HEK293 (cell line): ENCODE results near the gene FASTK.

Experiments used
- BCL11A ChIP-seq: fragments of 450-650 bp; formaldehyde crosslinking; IDR thresholded peaks from 2 replicates; pipeline ENCODE4 v1.5.1; 2016; ENCODE audit warnings: low read depth, missing biosample characterization, missing genetic modification characterization
- BCL6B ChIP-seq: fragments of 450-650 bp; formaldehyde crosslinking; IDR thresholded peaks from 2 replicates; pipeline ENCODE4 v1.5.1; 2017; ENCODE audit warnings: missing biosample characterization, missing genetic modification characterization
- ELK4 ChIP-seq: IDR thresholded peaks from 2 replicates; pipeline ENCODE4 v1.6.1; 2011; ENCODE audit warnings: mild to moderate bottlenecking, low read depth, low read length, borderline replicate concordance
- KLF10 ChIP-seq: fragments of 450-650 bp; IDR thresholded peaks from 2 replicates; pipeline ENCODE4 v1.5.1; 2018; ENCODE audit warnings: missing biosample characterization, mild to moderate bottlenecking, missing genetic modification characterization
- KLF16 ChIP-seq: fragments of 450-650 bp; formaldehyde crosslinking; IDR thresholded peaks from 2 replicates; pipeline ENCODE4 v1.5.1; 2017; ENCODE audit warnings: missing biosample characterization, missing genetic modification characterization
- KLF7 ChIP-seq: fragments of 450-650 bp; formaldehyde crosslinking; IDR thresholded peaks from 2 replicates; pipeline ENCODE4 v1.5.1; 2016; ENCODE audit warnings: missing biosample characterization, missing genetic modification characterization, borderline replicate concordance
- MEIS1 ChIP-seq: sonication (generic); formaldehyde crosslinking; IDR thresholded peaks from 2 replicates; pipeline ENCODE4 v1.8.1; 2022; ENCODE audit warnings: missing genetic modification reagents, mild to moderate bottlenecking, borderline replicate concordance
- MYNN ChIP-seq: fragments of 450-650 bp; formaldehyde crosslinking; IDR thresholded peaks from 2 replicates; pipeline ENCODE4 v1.5.1; 2016; ENCODE audit warnings: missing biosample characterization, missing genetic modification characterization, borderline replicate concordance
- SCRT1 ChIP-seq: fragments of 450-650 bp; formaldehyde crosslinking; IDR thresholded peaks from 2 replicates; pipeline ENCODE4 v1.5.1; 2016; ENCODE audit warnings: missing biosample characterization, missing genetic modification characterization, borderline replicate concordance
- TCF7L2 ChIP-seq: IDR thresholded peaks from 2 replicates; pipeline ENCODE4 v1.6.1; 2011; ENCODE audit warnings: low read depth, mild to moderate bottlenecking, inconsistent platforms, low read length, moderate library complexity, borderline replicate concordance
- TRIM28 ChIP-seq: IDR thresholded peaks from 2 replicates; pipeline ENCODE4 v1.6.1; 2011; ENCODE audit warnings: low read length, control low read depth, borderline replicate concordance
- ZBTB10 ChIP-seq: fragments of 450-650 bp; formaldehyde crosslinking; IDR thresholded peaks from 2 replicates; pipeline ENCODE4 v1.5.1; 2016; ENCODE audit warnings: missing biosample characterization, missing genetic modification characterization
- ZBTB48 ChIP-seq: fragments of 450-650 bp; formaldehyde crosslinking; IDR thresholded peaks from 2 replicates; pipeline ENCODE4 v1.5.1; 2016; ENCODE audit warnings: missing biosample characterization, missing genetic modification characterization
- ZNF202 ChIP-seq: fragments of 450-650 bp; formaldehyde crosslinking; IDR thresholded peaks from 2 replicates; pipeline ENCODE4 v1.5.1; 2016; ENCODE audit warnings: missing biosample characterization, missing genetic modification characterization, borderline replicate concordance
- ZNF280C ChIP-seq: fragments of 450-650 bp; formaldehyde crosslinking; IDR thresholded peaks from 2 replicates; pipeline ENCODE4 v1.5.1; 2016; ENCODE audit warnings: missing biosample characterization, missing genetic modification characterization
- ZNF341 ChIP-seq: fragments of 450-650 bp; formaldehyde crosslinking; IDR thresholded peaks from 2 replicates; pipeline ENCODE4; 2016; ENCODE audit warnings: low read depth, missing biosample characterization, missing genetic modification characterization
- ZNF37A ChIP-seq: fragments of 450-650 bp; IDR thresholded peaks from 2 replicates; pipeline ENCODE4 v1.5.1; 2018; ENCODE audit warnings: missing biosample characterization, missing genetic modification characterization
- ZNF404 ChIP-seq: fragments of 450-650 bp; formaldehyde crosslinking; IDR thresholded peaks from 2 replicates; pipeline ENCODE4 v1.5.1; 2017; ENCODE audit warnings: missing biosample characterization, missing genetic modification characterization
- ZNF548 ChIP-seq: fragments of 450-650 bp; formaldehyde crosslinking; IDR thresholded peaks from 2 replicates; pipeline ENCODE4 v1.5.1; 2016; ENCODE audit warnings: missing biosample characterization, missing genetic modification characterization
- ZNF621 ChIP-seq: fragments of 450-650 bp; formaldehyde crosslinking; IDR thresholded peaks from 2 replicates; pipeline ENCODE4 v1.5.1; 2017; ENCODE audit warnings: missing biosample characterization, missing genetic modification characterization
- ZNF785 ChIP-seq: fragments of 450-650 bp; formaldehyde crosslinking; IDR thresholded peaks from 2 replicates; pipeline ENCODE4 v1.5.1; 2016; ENCODE audit warnings: missing biosample characterization, missing genetic modification characterization
- ZNF792 ChIP-seq: fragments of 450-650 bp; formaldehyde crosslinking; IDR thresholded peaks from 2 replicates; pipeline ENCODE4 v1.5.1; 2016; ENCODE audit warnings: missing biosample characterization, missing genetic modification characterization
- ZSCAN23 ChIP-seq: fragments of 450-650 bp; formaldehyde crosslinking; IDR thresholded peaks from 2 replicates; pipeline ENCODE4 v1.5.1; 2016; ENCODE audit warnings: missing biosample characterization, missing genetic modification characterization
- TF ChIP-seq, protein P1 (sequence below): fragments of 450-650 bp; formaldehyde crosslinking; IDR thresholded peaks from 2 replicates; pipeline ENCODE4 v1.5.1; 2016; ENCODE audit warnings: missing biosample characterization, missing genetic modification characterization
- TF ChIP-seq, protein P2 (sequence below): fragments of 450-650 bp; formaldehyde crosslinking; conservative IDR thresholded peaks from 2 replicates; pipeline ENCODE4 v1.5.1; 2016; ENCODE audit warnings: low read depth, missing biosample characterization, missing genetic modification characterization

Gene FASTK

DNA sequence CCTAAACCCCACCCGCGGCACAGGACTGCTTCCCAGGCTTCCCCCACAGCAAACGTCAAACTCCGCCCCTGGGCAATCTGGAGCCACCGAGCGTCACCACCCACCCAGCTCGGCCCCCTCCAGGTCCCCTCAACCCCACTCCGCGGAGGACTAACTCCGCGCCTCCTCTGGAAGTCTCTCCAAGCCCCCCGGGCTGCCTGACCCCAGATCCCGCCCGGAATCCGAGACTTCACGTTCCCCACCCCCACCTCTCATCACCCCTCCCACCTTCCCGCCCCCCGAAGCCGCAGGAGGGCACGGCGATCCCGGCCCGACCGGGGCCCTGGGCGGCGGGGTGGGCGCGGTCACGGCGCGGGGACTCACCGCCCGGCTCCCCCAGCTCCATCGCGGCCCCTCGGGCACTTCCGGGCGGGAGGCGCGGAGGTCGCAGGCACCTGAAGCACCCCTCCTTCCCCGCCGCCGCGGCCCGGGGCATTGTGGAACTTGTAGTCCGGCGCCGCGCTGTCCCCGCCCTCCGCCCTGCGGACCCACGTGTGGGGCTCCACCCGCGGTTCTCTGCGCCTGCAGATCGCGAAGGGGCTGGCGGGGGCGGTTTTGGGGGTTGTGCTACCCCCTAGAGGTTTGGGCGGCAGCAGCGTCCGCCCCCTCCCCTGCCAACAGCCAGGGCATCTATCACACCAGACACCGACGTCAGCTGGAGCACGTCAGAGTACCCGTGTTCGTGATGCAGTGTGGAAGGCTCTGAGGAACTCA, 2.6 kb upstream of the FASTK start, which contains the start of gene TMUB1 (continued):
- no peak for TF ChIP-seq SCRT1 (tag by site-specific recombination)
- no peak for TF ChIP-seq MYNN (tag by site-specific recombination)
- TF ChIP-seq ZNF202 (tag by site-specific recombination): no peak
- TF ChIP-seq BCL6B (tag by site-specific recombination): no peak
- no peak for TF ChIP-seq ZSCAN23 (tag by site-specific recombination)
- TF ChIP-seq MEIS1 (CRISPR knock-in tag): no peak
- TF ChIP-seq ZBTB48 (tag by site-specific recombination): 0 out of 2 replicates have a peak, but pooled peaks have one; percentile 85
- no peak; the same call in 1 of the 2 replicates for TF ChIP-seq KLF7 (tag by site-specific recombination)
- peak; percentile 73 for TF ChIP-seq ZNF341 (tag by site-specific recombination)
- no peak for TF ChIP-seq ZNF621 (tag by site-specific recombination)
- TF ChIP-seq ELK4: no peak; the same call in 1 of the 2 replicates
- no peak for TF ChIP-seq TRIM28
- TF ChIP-seq ZNF792 (tag by site-specific recombination): no peak
- TF ChIP-seq, protein P1, sequence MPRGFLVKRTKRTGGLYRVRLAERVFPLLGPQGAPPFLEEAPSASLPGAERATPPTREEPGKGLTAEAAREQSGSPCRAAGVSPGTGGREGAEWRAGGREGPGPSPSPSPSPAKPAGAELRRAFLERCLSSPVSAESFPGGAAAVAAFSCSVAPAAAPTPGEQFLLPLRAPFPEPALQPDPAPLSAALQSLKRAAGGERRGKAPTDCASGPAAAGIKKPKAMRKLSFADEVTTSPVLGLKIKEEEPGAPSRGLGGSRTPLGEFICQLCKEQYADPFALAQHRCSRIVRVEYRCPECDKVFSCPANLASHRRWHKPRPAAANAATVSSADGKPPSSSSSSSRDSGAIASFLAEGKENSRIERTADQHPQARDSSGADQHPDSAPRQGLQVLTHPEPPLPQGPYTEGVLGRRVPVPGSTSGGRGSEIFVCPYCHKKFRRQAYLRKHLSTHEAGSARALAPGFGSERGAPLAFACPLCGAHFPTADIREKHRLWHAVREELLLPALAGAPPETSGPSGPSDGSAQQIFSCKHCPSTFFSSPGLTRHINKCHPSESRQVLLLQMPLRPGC (tag by site-specific recombination): no peak
- TF ChIP-seq ZNF404 (tag by site-specific recombination): no peak
- TF ChIP-seq ZBTB10 (tag by site-specific recombination): peak; percentile 53; the same call in 1 of the 2 replicates
- TF ChIP-seq ZNF37A (tag by site-specific recombination): no peak
- TF ChIP-seq TCF7L2: no peak
- TF ChIP-seq, protein P2, sequence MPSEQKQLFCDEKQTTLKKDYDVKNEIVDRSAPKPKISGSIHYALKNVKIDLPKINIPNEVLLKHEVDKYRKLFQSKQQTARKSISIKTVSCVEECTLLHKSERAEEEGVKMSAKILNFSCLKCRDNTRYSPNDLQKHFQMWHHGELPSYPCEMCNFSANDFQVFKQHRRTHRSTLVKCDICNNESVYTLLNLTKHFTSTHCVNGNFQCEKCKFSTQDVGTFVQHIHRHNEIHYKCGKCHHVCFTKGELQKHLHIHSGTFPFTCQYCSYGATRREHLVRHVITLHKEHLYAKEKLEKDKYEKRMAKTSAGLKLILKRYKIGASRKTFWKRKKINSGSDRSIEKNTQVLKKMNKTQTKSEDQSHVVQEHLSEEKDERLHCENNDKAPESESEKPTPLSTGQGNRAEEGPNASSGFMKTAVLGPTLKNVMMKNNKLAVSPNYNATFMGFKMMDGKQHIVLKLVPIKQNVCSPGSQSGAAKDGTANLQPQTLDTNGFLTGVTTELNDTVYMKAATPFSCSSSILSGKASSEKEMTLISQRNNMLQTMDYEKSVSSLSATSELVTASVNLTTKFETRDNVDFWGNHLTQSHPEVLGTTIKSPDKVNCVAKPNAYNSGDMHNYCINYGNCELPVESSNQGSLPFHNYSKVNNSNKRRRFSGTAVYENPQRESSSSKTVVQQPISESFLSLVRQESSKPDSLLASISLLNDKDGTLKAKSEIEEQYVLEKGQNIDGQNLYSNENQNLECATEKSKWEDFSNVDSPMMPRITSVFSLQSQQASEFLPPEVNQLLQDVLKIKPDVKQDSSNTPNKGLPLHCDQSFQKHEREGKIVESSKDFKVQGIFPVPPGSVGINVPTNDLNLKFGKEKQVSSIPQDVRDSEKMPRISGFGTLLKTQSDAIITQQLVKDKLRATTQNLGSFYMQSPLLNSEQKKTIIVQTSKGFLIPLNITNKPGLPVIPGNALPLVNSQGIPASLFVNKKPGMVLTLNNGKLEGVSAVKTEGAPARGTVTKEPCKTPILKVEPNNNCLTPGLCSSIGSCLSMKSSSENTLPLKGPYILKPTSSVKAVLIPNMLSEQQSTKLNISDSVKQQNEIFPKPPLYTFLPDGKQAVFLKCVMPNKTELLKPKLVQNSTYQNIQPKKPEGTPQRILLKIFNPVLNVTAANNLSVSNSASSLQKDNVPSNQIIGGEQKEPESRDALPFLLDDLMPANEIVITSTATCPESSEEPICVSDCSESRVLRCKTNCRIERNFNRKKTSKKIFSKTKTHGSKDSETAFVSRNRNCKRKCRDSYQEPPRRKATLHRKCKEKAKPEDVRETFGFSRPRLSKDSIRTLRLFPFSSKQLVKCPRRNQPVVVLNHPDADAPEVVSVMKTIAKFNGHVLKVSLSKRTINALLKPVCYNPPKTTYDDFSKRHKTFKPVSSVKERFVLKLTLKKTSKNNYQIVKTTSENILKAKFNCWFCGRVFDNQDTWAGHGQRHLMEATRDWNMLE (tag by site-specific recombination): no peak
- no peak for TF ChIP-seq ZNF548 (tag by site-specific recombination)
- peak; percentile 68; the same call in 1 of the 2 replicates for TF ChIP-seq KLF10 (tag by site-specific recombination)
- 0 out of 2 replicates have a peak, but pooled peaks have one; percentile 28 for TF ChIP-seq ZNF785 (tag by site-specific recombination)
- TF ChIP-seq KLF16 (tag by site-specific recombination): 0 out of 2 replicates have a peak, but pooled peaks have one; percentile 19
- TF ChIP-seq ZNF280C (tag by site-specific recombination): no peak
- no peak for TF ChIP-seq BCL11A (tag by site-specific recombination)
